ENCODE data around the gene STT3B. TPM values are rescaled to one million over a fixed set of nuclear protein-coding genes. Genes with fewer than 3 reads are reported as not detected.

The STT3B gene
- total RNA-seq, 4 donors from 2014 or later = 78.1 to 130 (median 94.8) TPM

DNA sequence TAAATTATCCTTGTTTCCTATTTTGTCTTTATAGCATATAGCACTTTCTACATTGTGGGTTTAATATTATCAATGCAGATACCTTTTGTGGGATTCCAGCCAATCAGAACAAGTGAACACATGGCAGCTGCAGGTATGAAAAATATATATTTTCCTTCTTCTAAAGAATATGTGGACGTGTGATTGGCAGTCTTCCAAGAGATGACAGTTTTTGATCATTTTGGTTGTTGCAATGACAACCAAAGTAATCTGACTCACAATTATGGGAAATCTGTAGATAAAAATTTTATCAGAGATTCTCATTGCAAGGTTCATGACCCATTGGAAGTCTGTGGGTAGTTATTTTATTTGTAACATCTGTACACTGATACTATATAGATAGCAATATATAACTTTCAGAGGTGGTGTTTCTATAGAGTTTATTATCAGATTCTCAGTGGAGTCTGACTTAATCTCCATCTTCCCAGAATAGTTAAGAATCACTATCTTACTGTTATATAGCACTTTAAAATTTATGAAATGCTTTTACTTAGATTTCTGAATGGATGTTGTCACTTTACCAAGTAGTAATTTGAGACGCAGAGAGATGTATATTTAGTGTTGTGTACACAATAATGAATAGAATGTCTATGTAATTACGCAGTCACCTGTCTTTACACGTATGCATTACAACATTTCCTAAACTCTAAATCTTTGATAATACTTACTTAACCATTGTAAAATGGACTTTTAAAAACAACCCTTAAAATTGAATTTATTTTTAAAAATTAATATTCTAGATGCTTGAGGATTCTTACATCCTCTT lies 82.5 kb downstream of the STT3B start:
- Histone ChIP-seq H3K36me3 (peaks cover 0 to 15% (median 0%) of the 10 kb centered on the region in 3 donors), H3K9me3 (no peaks in the 10 kb centered on the region), H3K27ac (no peak overlapping the region), H3K4me3 (no peak overlapping the region), H3K4me1 (no peaks in the 10 kb centered on the region), H3K27me3 (no peaks in the 10 kb centered on the region)
- no peak for DNase-seq (ENCODE audit: low spot score in 2 of 2)
- WGBS, 2 donors = 79 to 83% methylated on average over 4 of the region's 4 CpGs
- TF ChIP-seq POLR2A (IDR thresholded peaks at IDR 0.05) (no peak), EP300 (IDR thresholded peaks at IDR 0.05) (no peak)

GRCh38 chr3:31616711-31617110 lies 84.0 kb downstream of the STT3B start:
- H3K4me1 ChIP-seq = no peaks in the 10 kb centered on the region
- H3K36me3 ChIP-seq = peaks cover 0 to 25% (median 0%) of the 10 kb centered on the region in 3 donors
- no peak for DNase-seq (ENCODE audit: low spot score in 2 of 2)
- no peaks in the 10 kb centered on the region for H3K9me3 ChIP-seq
- no peak overlapping the region for H3K4me3 ChIP-seq
- no peak overlapping the region for H3K27ac ChIP-seq
- 86 to 93% methylated on average over 2 of the region's 2 CpGs for WGBS, 2 donors
- no peaks in the 10 kb centered on the region for H3K27me3 ChIP-seq
- no peak for TF ChIP-seq EP300 (IDR thresholded peaks at IDR 0.05)
- TF ChIP-seq POLR2A (IDR thresholded peaks at IDR 0.05) = no peak
- TF ChIP-seq, protein P1, sequence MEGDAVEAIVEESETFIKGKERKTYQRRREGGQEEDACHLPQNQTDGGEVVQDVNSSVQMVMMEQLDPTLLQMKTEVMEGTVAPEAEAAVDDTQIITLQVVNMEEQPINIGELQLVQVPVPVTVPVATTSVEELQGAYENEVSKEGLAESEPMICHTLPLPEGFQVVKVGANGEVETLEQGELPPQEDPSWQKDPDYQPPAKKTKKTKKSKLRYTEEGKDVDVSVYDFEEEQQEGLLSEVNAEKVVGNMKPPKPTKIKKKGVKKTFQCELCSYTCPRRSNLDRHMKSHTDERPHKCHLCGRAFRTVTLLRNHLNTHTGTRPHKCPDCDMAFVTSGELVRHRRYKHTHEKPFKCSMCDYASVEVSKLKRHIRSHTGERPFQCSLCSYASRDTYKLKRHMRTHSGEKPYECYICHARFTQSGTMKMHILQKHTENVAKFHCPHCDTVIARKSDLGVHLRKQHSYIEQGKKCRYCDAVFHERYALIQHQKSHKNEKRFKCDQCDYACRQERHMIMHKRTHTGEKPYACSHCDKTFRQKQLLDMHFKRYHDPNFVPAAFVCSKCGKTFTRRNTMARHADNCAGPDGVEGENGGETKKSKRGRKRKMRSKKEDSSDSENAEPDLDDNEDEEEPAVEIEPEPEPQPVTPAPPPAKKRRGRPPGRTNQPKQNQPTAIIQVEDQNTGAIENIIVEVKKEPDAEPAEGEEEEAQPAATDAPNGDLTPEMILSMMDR (IDR thresholded peaks at IDR 0.05) = no peak

DNA sequence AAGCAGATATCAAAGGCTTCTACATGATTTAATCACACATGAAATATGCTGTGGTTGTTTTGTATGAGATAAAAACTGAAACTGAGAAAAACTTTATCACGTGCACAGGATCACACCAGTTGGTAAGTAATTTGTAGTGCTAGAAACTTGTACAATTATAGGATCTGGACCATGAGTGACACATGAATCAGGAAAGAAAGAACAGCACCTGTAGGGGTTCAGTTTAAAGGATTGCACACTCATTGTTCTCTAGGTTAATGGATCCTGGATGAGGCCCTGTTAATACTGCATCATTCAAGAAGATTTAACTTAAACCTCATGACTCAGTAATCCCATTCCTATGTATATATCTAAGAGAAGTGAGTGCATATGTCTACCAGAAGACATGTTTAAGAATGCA lies 87.9 kb downstream of the STT3B start:
- Histone ChIP-seq H3K9me3 (no peaks in the 10 kb centered on the region), H3K36me3 (peaks cover 0 to 39% (median 0%) of the 10 kb centered on the region in 3 donors), H3K27ac (no peak overlapping the region), H3K4me1 (no peaks in the 10 kb centered on the region), H3K4me3 (no peak overlapping the region), H3K27me3 (no peaks in the 10 kb centered on the region)
- no peak for DNase-seq (ENCODE audit: low spot score in 2 of 2)
- WGBS, 2 donors = 96 to 98% methylated on average over 1 of the region's 1 CpG
- TF ChIP-seq EP300 (IDR thresholded peaks at IDR 0.05) (no peak), POLR2A (IDR thresholded peaks at IDR 0.05) (no peak)
- TF ChIP-seq, protein P1 (IDR thresholded peaks at IDR 0.05) = no peak

DNA sequence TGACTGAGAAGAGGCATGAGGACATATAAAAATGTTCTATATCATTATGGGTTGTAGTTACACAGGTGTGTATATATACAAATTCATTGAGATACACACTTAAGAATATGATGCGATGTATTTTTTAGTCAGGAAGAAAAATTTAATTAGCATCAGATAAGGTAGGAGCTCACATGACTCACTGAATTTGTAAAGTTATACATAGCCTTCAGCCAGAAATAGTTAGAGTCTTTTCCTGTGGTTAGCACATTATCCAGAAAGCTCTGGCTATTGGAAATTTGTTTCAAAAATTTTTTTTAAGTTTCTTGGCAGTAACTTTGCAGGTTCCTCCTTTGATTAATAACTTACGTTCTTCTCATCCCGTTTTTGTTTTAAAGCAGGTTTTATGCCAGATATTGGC lies 88.6 kb downstream of the STT3B start:
- no peak overlapping the region for H3K4me3 ChIP-seq
- H3K36me3 ChIP-seq = peaks cover 0 to 44% (median 0%) of the 10 kb centered on the region in 3 donors
- WGBS, 2 donors = 80% methylated on average over 3 of the region's 3 CpGs
- H3K4me1 ChIP-seq = no peaks in the 10 kb centered on the region
- H3K9me3 ChIP-seq = no peaks in the 10 kb centered on the region
- DNase-seq (ENCODE audit: low spot score in 2 of 2) = no peak
- H3K27me3 ChIP-seq = no peaks in the 10 kb centered on the region
- no peak overlapping the region for H3K27ac ChIP-seq
- TF ChIP-seq, protein P1 (IDR thresholded peaks at IDR 0.05) = no peak
- TF ChIP-seq POLR2A (IDR thresholded peaks at IDR 0.05) (no peak), EP300 (IDR thresholded peaks at IDR 0.05) (no peak)

GRCh38 chr3:31622636-31623288 lies 90.0 kb downstream of the STT3B start:
- TF ChIP-seq, protein P1 (IDR thresholded peaks at IDR 0.05) = no peak
- TF ChIP-seq POLR2A (IDR thresholded peaks at IDR 0.05) (no peak), EP300 (IDR thresholded peaks at IDR 0.05) (no peak)
- DNase-seq (ENCODE audit: low spot score in 2 of 2) = no peak
- WGBS, 2 donors = 83 to 93% methylated on average over 4 of the region's 4 CpGs
- Histone ChIP-seq H3K9me3 (no peaks in the 10 kb centered on the region), H3K4me1 (no peaks in the 10 kb centered on the region), H3K36me3 (peaks cover 0 to 58% (median 0%) of the 10 kb centered on the region in 3 donors), H3K27ac (no peak overlapping the region), H3K4me3 (no peak overlapping the region), H3K27me3 (no peaks in the 10 kb centered on the region)
